H1 (cell line): ENCODE results near the gene ZNF14.
"Not testable (repeated sequence)": the region's sequence is repeated elsewhere in the genome, so short reads cannot be mapped to it uniquely, and the experiment has no call there.

Source experiments
- POLR2AphosphoS5 ChIP-seq: IDR thresholded peaks from 2 replicates; pipeline ENCODE4 v1.6.1; 2011; ENCODE audit warnings: low read depth, low read length
- RAD21 ChIP-seq, 2 experiments: IDR thresholded peaks in 1 of 2; conservative IDR thresholded peaks in 1 of 2; 2 replicates each; pipeline ENCODE4 v1.6.1; 2011; ENCODE audit warnings: low read depth in 2 of 2, low read length in 2 of 2, improper control_type of control experiment in 1 of 2, inconsistent platforms in 1 of 2, mild to moderate bottlenecking in 1 of 2, moderate library complexity in 1 of 2
- RXRA ChIP-seq: IDR thresholded peaks from 2 replicates; pipeline ENCODE4 v1.6.1; 2011; ENCODE audit warnings: low read depth, mild to moderate bottlenecking, low read length, moderate library complexity; ENCODE audit not compliant: insufficient read depth
- TF ChIP-seq, protein P1 (sequence below): IDR thresholded peaks from 2 replicates; pipeline ENCODE4 v1.6.1; 2012; ENCODE audit warnings: inconsistent platforms

DNA sequence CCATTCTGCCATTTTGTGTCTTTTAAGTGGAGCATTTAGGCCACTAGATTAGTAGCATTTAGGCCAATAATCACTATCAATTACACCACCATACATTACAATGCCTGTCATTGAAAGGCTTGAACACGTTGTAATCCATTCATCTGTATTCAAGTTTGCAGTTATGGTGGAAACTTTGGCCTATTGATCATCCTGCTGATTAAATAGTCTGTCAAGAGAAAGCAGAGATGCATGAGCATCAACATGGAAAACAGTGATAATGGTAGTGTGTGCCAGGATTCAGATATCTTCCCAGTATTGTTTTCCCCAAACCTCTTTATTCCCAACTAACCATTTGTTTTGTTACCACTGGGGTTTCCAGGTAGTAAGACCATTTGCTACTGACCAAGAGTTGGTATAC is 32.4 kb downstream of the ZNF14 start:
- TF ChIP-seq POLR2AphosphoS5; RAD21 (IDR thresholded peaks at IDR 0.05 in 1 of 2, conservative IDR thresholded peaks at IDR 0.05 in 1 of 2; ENCODE audit: low read depth in 2 of 2, low read length in 2 of 2); RXRA: not testable (repeated sequence)
- TF ChIP-seq, protein P1, sequence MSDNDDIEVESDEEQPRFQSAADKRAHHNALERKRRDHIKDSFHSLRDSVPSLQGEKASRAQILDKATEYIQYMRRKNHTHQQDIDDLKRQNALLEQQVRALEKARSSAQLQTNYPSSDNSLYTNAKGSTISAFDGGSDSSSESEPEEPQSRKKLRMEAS: not testable (repeated sequence)
